Mesendoderm (in vitro differentiated cells): ENCODE results near the gene TIMP2.
"Not testable (repeated sequence)": the region's sequence is repeated elsewhere in the genome, so short reads cannot be mapped to it uniquely, and the experiment has no call there.

ENCODE experiments used
- DNase-seq: peaks from one replicate; pipeline ENCODE4 v3.0.0; 2013
- H2AK5ac ChIP-seq: 2 replicates; pipeline ENCODE4 v1.6.1; 2013; ENCODE audit warnings: low read length, inconsistent platforms
- H2BK120ac ChIP-seq: 2 replicates; pipeline ENCODE4 v1.6.1; 2013; ENCODE audit warnings: low read depth, mild to moderate bottlenecking, low read length, moderate library complexity, mixed read lengths
- H2BK15ac ChIP-seq: replicated peaks from 2 replicates; pipeline ENCODE4 v1.6.1; 2013; ENCODE audit warnings: low read depth, mild to moderate bottlenecking, moderate library complexity
- H2BK5ac ChIP-seq: 2 replicates; pipeline ENCODE4 v1.6.1; 2013; ENCODE audit warnings: low read length, inconsistent platforms
- H3K18ac ChIP-seq: 2 replicates; pipeline ENCODE4 v1.6.1; 2013; ENCODE audit warnings: mild to moderate bottlenecking, low read length, mixed read lengths
- H3K23ac ChIP-seq: one replicate; pipeline ENCODE4 v1.6.1; 2013; ENCODE audit warnings: low read length
- H3K27ac ChIP-seq: 2 replicates; pipeline ENCODE4 v1.5.1; 2013; ENCODE audit warnings: low read depth, mild to moderate bottlenecking, inconsistent platforms, low read length, moderate library complexity
- H3K27me3 ChIP-seq: 2 replicates; pipeline ENCODE4 v1.6.1; 2013; ENCODE audit warnings: low read length, control low read depth, mild to moderate bottlenecking, inconsistent platforms; ENCODE audit not compliant: insufficient read depth, poor library complexity
- H3K36me3 ChIP-seq: 2 replicates; pipeline ENCODE4 v1.6.1; 2013; ENCODE audit warnings: low read length, inconsistent platforms; ENCODE audit not compliant: control insufficient read depth, insufficient read depth
- H3K4ac ChIP-seq: one replicate; pipeline ENCODE4 v1.6.1; 2013; ENCODE audit warnings: low read depth, mild to moderate bottlenecking, low read length, moderate library complexity
- H3K4me1 ChIP-seq: 2 replicates; pipeline ENCODE4 v1.6.1; 2013; ENCODE audit warnings: low read depth, low read length, inconsistent platforms; ENCODE audit not compliant: control insufficient read depth
- H3K4me2 ChIP-seq: 2 replicates; pipeline ENCODE4 v1.6.1; 2013; ENCODE audit warnings: low read length
- H3K4me3 ChIP-seq: 2 replicates; pipeline ENCODE4 v1.5.1; 2013; ENCODE audit warnings: mild to moderate bottlenecking, low read length
- H3K56ac ChIP-seq: one replicate; pipeline ENCODE4 v1.6.1; 2013; ENCODE audit warnings: low read length
- H3K79me1 ChIP-seq: 2 replicates; pipeline ENCODE4 v1.6.1; 2013; ENCODE audit warnings: low read length, inconsistent platforms
- H3K79me2 ChIP-seq: 2 replicates; pipeline ENCODE4 v1.6.1; 2013; ENCODE audit warnings: mild to moderate bottlenecking, low read length; ENCODE audit not compliant: control insufficient read depth, insufficient read depth
- H3K9ac ChIP-seq: 2 replicates; pipeline ENCODE4 v1.6.1; 2013; ENCODE audit warnings: low read length, inconsistent platforms
- H4K5ac ChIP-seq: one replicate; pipeline ENCODE4 v1.6.1; 2013; ENCODE audit warnings: low read length
- H4K8ac ChIP-seq: one replicate; pipeline ENCODE4 v1.6.1; 2013; ENCODE audit warnings: low read depth, mild to moderate bottlenecking, control low read depth, low read length, moderate library complexity
- WGBS: extraction: QIAGEN DNeasy Blood & Tissue Kit; methylation state at CpG from one replicate; pipeline ENCODE4 v1.1.7; 2013; ENCODE audit warnings: low lambda C conversion rate, missing lambda C conversion rate; ENCODE audit not compliant: insufficient coverage; ENCODE audit errors: extremely low coverage; 5-methylcytosine and 5-hydroxymethylcytosine counted together

TIMP2 gene

DNA sequence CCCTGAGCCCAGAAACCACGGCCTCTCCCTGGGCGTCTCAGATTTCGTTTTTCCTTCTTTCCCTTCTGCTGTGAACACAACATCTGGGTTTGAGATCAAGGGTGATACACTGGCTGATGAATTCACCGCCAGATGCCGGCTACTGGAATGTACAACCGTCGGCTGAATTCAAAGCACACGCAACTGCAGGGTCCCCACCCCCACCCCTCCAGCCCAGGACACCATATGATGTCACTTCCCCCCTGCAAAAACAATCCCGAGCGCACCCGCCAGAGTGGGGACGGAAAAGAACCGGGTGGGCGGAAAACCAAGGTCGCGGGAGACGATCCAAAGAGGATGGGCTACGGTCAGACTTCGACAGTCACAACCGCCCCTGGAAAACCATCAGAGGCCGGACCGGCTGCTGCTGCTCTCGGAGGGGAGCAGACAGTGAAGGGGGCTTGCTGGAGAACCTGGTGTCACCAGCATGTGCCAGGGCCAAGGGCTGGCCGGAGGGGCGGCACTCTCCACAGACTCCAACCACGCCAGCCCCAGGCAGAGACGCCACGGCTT lies 45.5 kb downstream of the TIMP2 start:
- no peaks in the 10 kb centered on the region for H3K4me1 ChIP-seq
- no peaks in the 10 kb centered on the region for H3K36me3 ChIP-seq
- no peak overlapping the region for H3K27ac ChIP-seq
- no peak overlapping the region for H3K4me2 ChIP-seq
- no peak overlapping the region for H3K4ac ChIP-seq
- no peak overlapping the region for H3K4me3 ChIP-seq
- H3K27me3 ChIP-seq: no peaks in the 10 kb centered on the region
- H3K56ac ChIP-seq: peak overlapping the region; percentile 2
- H2BK15ac ChIP-seq: no peak overlapping the region
- WGBS: no CpG with 5 or more reads among the region's 28 CpGs
- H3K9ac ChIP-seq: no peak overlapping the region
- no peak overlapping the region for H4K5ac ChIP-seq
- H3K79me2 ChIP-seq: no peaks in the 10 kb centered on the region
- no peak overlapping the region for H4K8ac ChIP-seq
- no peak overlapping the region for H2AK5ac ChIP-seq
- H3K18ac ChIP-seq: no peak overlapping the region
- H2BK5ac ChIP-seq: no peak overlapping the region
- no peak overlapping the region for H3K23ac ChIP-seq
- no peak overlapping the region for H2BK120ac ChIP-seq
- no peak for DNase-seq
- no peaks in the 10 kb centered on the region for H3K79me1 ChIP-seq

DNA sequence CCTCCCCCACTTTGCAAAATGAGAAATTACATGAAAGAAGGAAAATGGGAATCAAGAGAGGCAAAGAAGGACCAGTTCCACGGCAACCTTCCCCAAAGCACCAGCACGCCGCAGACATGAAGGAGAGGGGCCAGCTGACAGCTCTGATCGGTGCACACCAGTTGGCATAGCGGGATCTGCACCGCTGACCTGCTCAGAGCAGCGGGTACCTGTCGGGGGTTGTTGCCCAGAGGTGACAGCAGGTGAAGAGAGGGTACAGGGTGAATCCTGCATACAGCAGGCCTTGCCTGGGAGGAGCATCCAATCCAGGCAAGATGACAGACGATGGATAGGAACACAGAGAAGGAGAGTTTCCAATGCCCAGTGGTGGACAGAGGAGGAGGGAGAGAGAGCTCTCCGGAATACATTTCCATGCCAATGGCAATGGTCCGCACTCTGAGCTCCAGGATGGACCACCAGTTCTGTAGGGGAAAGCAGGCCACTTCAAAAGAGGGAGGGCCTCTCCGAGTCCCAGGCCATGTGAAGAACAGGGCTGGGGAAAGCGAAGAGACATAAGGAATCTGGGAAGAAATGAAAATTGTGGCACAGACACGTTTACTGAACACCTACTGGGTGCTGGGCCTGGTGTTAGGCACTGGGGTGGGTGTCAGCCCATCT lies 46.2 kb downstream of the TIMP2 start:
- H3K23ac ChIP-seq: no peak overlapping the region
- no peak overlapping the region for H3K4me3 ChIP-seq
- H3K79me2 ChIP-seq: no peaks in the 10 kb centered on the region
- H3K18ac ChIP-seq: no peak overlapping the region
- no CpG with 5 or more reads among the region's 14 CpGs for WGBS
- H3K9ac ChIP-seq: no peak overlapping the region
- no peak overlapping the region for H2BK15ac ChIP-seq
- no peak overlapping the region for H3K4ac ChIP-seq
- H2BK120ac ChIP-seq: no peak overlapping the region
- H2AK5ac ChIP-seq: no peak overlapping the region
- no peak overlapping the region for H2BK5ac ChIP-seq
- no peaks in the 10 kb centered on the region for H3K36me3 ChIP-seq
- no peaks in the 10 kb centered on the region for H3K79me1 ChIP-seq
- H3K27me3 ChIP-seq: no peaks in the 10 kb centered on the region
- H4K5ac ChIP-seq: no peak overlapping the region
- no peak overlapping the region for H3K56ac ChIP-seq
- no peak for DNase-seq
- no peak overlapping the region for H3K27ac ChIP-seq
- no peak overlapping the region for H3K4me2 ChIP-seq
- H3K4me1 ChIP-seq: no peaks in the 10 kb centered on the region
- H4K8ac ChIP-seq: no peak overlapping the region

DNA sequence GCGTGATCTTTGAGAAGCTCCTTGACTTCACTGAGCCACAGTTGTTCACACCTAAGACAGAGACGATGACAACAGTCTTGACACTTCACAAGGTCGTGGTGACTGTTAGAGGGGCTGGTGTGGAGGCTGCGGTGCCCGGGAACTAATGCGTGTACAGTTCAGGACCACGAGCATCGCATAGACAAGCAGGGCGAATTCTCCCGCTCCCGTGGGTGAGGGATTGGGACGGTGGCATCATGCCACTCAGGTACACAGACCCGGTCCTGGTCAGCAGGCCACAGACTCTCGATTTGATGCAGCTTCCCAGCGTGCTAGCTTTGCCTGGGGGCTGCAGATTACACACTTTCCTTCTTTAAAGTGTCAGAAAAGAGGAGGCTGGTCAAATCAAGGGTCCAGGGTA lies 46.9 kb downstream of the TIMP2 start:
- no peak for DNase-seq

DNA sequence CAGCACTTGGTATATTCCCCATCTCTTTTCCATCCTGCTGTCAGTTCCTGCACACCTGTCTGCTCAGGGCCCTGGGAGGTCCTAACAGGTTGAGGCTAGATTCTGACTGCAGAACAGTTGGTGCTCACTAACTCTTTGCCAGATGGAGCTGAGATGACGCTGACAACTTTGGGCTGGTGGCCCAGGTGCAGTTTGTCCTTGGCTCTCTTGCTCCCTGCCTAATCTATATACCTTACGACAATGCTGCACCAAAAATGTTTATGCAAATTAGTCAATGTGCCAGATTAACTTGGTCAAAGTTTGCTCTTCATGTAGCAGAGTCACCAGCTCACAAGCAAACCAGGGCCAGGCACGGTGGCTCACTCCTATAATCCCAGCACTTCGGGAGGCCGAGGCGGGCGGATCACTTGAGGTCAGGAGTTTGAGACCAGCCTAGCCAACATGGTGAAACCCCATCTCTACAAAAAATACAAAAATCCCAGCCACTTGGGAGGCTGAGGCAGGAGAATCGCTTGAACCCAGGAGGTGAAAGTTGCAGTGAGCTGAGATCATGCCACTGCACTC lies 48.2 kb downstream of the TIMP2 start:
- not testable (repeated sequence) for H3K4ac ChIP-seq, H3K23ac ChIP-seq, H3K27ac ChIP-seq, H3K79me2 ChIP-seq, H2AK5ac ChIP-seq, H3K36me3 ChIP-seq, H2BK5ac ChIP-seq, H3K4me3 ChIP-seq, H4K5ac ChIP-seq, H3K79me1 ChIP-seq, H3K4me2 ChIP-seq, H3K4me1 ChIP-seq, H3K27me3 ChIP-seq, H3K9ac ChIP-seq, DNase-seq, H4K8ac ChIP-seq, H3K56ac ChIP-seq, H3K18ac ChIP-seq, H2BK120ac ChIP-seq, H2BK15ac ChIP-seq
- no CpG with 5 or more reads among the region's 8 CpGs for WGBS

More for the DNA sequence above, 46.9 kb downstream of the TIMP2 start:
- Histone ChIP-seq H3K4ac (no peak overlapping the region), H2AK5ac (no peak overlapping the region), H4K8ac (no peak overlapping the region), H3K27me3 (no peaks in the 10 kb centered on the region), H3K27ac (no peak overlapping the region), H2BK5ac (no peak overlapping the region), H3K4me1 (no peaks in the 10 kb centered on the region), H4K5ac (no peak overlapping the region), H3K36me3 (no peaks in the 10 kb centered on the region), H2BK120ac (no peak overlapping the region), H3K79me2 (no peaks in the 10 kb centered on the region), H3K56ac (no peak overlapping the region), H3K23ac (no peak overlapping the region), H3K79me1 (no peaks in the 10 kb centered on the region), H3K18ac (no peak overlapping the region), H3K4me3 (no peak overlapping the region), H2BK15ac (no peak overlapping the region), H3K4me2 (no peak overlapping the region), H3K9ac (no peak overlapping the region)
- no CpG with 5 or more reads among the region's 15 CpGs for WGBS

DNA sequence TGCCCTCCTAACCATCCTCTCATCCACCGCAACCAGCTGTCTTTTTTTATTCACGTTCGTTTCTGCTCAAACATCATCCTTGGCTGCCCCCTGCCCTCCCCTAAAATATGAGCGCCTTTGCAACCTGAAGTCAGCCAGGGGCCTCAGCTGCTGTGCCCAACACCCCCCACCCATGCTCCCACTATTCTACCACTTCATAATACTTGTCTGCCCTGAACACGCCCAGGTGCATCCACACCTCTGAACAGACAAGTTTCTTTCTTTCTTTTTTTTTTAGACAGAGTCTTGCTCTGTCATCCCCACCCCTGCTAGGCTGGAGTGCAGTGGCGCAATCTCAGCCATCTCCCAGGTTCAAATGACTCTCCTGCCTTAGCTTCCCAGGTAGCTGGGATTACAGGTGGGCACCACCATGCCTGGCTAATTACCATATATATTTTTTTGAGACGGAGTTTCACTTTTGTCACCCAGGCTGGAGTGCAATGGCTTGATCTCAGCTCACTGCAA lies 49.0 kb downstream of the TIMP2 start:
- Histone ChIP-seq H3K27ac (no peak overlapping the region), H3K79me1 (no peaks in the 10 kb centered on the region), H2BK120ac (no peak overlapping the region), H3K9ac (no peak overlapping the region), H2BK5ac (no peak overlapping the region), H3K36me3 (no peaks in the 10 kb centered on the region), H2AK5ac (no peak overlapping the region), H3K56ac (no peak overlapping the region), H3K23ac (no peak overlapping the region), H4K8ac (no peak overlapping the region), H3K4ac (no peak overlapping the region), H3K18ac (no peak overlapping the region), H2BK15ac (no peak overlapping the region), H4K5ac (no peak overlapping the region), H3K4me3 (no peak overlapping the region), H3K27me3 (no peaks in the 10 kb centered on the region), H3K4me2 (no peak overlapping the region), H3K4me1 (no peaks in the 10 kb centered on the region), H3K79me2 (no peaks in the 10 kb centered on the region)
- no CpG with 5 or more reads among the region's 7 CpGs for WGBS
- no peak for DNase-seq
